ENCODE measurements around the gene MOB1B.
"Not testable (repeated sequence)": the region's sequence is repeated elsewhere in the genome, so short reads cannot be mapped to it uniquely, and the experiment has no call there.

The MOB1B gene

DNA sequence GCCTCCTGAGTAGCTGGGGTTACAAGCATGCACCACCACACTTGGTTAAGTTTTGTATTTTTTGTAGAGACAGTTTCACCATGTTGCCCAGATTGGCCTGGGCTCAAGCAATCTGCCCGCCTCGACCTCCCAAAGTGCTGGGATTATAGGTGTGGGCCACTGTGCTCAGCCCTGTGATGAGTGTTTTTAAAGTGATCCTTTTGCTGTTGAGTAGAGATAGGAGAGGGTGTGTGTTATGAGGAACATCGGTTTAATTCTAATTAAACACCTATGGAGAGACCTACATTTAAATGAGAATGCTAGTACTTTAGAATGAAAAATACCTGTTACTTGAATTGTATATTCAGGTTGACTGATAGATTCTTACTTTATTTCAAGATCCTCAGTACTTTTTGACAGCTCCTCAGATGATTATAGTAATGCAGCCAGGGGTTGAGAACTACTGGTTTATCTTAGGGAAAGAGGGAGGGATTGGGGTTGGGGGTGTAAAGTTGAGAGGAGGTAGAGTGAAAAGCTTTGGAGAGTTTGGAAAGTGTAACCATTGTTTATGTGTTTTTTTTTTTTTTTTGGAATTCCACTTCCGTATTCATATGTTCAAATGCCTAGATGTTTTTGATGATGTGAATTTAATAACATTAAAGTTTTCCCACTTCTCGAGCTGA is 54.5 kb downstream of the MOB1B start:
- no peak for DNase-seq (ENCODE audit: low read depth)

DNA sequence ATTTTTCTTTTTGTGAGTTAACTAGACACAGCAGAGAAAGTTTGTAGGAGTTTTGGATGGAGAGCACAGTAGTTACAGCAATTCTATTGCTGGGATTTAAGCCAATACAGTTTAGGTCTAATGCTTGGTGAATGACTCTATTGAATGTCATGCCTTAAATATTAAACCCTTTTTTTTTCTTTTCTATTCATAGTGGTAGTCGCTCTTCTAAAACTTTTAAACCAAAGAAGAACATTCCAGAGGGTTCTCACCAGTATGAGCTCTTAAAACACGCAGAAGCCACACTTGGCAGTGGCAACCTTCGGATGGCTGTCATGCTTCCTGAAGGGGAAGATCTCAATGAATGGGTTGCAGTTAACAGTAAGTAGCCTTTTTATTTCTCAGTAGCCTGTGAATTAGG is 56.5 kb downstream of the MOB1B start:
- peak; percentile 79 for DNase-seq (ENCODE audit: low read depth)

DNA sequence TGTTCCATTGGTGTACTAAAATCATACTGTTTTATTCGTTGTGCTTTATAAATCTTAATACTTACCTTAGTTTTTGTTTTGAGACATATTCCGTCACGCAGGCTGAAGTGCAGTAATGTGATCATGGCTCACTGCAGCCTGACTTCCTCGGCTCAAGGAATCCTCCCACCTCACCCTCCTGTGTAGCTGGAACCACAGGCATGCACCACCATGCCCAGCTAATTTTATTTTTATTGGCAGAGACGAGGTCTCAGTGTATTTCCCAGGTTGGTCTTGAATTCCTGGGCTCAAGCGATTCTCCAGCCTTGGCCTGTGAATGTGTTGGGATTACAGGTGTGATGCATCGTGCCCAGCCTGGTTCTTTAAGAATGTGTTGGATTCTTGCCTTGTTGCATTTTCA is 66.9 kb downstream of the MOB1B start:
- DNase-seq (ENCODE audit: low read depth), result no peak

DNA sequence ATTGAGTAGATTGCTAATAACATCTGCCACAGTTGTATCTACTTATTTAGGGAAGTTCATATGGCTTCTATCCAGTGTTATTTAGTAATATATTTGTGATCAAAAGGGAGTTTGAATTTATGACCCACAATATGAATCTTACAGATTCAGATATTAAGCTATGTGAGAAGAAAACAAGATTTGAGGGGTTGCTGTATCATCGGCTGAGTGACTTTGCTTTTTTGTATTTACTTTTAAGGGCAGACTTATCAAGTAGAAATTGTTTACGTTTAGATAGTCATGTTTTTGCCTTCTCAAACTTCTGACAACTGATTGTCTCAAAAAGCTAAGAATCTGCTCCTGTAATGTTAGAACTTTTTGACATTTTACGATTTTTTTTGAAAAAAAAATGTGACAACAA is 74.1 kb downstream of the MOB1B start:
- DNase-seq (ENCODE audit: low read depth), result no peak

DNA sequence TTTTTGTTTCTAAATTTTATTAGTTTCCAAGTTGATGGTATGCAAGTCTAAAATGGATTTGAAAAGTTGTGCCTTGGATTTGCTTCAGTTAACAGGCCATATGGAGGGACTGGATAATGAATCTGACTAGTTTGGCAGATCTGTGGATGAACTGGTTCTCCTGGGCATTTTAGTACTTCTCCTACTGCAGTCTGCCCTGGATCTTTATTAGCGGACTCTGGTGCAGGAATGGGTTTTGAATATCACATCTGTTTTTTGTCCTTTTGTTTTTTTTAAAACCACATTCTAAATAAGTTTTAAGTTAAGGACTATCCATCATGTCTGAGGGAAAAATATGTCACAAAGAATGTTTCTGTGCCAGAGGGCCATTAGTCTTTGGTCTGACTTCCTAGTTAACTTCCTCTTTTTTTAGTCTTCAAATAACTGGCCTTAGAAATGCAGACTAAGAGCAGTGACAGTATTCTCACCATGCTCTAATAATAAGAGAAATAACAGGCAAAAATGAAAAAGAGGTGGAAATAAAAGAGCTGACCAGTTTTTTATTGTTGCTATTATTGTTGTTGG is 77.4 kb downstream of the MOB1B start:
- no peak for DNase-seq (ENCODE audit: low read depth)

DNA sequence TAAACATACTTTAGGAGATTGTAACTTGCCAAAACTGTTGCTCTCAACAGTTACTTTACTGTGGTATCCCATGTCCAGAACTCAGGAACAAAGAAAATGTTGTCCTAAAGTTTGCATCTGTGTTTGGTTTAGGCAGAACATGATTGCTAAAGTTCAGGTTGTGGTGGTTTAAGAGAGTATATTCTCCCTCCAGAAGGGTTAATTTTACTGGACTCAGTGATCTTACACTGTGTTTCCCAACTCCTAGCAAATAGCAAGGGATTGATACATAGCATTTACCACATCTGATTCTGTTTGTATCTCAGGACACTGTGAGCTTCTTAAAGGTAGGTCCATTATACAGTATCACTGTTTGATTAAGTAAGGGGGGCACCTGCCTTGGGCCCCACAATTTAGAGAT is 78.0 kb downstream of the MOB1B start:
- DNase-seq (ENCODE audit: low read depth), result no peak

DNA sequence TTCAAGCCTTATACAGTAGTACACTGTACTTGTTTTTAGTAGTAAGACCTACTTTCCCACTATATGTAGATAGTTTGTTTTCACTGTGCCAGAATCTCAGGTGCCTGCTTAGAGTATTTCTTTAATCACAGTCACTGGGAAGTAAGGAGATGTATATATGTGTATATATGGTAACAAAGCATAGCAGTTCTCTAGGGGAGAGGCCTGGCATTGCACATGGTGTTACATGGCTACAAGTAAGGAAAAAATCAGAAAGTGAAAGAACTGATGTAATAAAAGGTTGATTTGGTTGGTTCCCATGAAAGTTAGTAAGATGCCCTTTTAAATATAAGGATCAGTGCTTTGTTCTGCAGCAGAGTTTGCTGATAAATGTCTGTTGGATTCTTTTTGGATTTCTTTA is 81.9 kb downstream of the MOB1B start:
- no peak for DNase-seq (ENCODE audit: low read depth)

DNA sequence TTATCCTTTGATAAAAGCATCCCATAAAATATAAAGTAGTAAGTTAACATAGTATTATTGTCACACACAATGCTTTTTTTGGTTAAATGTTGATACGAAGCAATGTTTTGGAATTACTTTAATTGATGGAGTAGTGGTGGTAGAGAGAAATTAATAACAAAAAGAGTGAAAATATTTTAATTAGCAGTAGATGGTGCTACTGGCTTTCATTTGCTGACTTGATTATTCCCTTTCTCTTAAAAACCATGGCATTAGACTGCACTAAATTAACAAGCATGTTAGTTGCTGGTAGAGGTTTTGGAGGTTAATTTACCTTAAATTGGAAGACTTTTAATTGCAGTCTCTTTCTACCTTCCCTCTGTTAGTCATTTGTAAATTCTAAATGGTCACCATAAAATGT is 82.4 kb downstream of the MOB1B start:
- no peak for DNase-seq (ENCODE audit: low read depth)

DNA sequence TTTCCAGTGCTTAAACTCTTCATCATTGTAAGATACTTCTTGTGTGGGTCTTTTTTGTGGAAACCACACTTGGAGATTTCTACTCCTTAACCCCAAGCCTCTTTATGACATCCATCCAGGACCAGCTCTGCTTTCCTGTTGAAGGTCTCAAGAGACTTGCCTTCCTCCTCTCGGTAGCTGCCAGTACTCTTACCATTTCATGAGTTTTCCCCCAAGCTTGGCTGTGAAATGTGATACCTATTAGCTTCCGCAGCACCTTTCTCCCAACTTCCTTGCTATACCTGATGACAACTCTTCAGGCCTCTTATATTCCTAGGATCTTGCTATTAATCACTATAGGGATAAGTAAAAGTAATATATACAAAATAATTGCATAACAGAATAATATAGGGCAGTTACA is 89.4 kb downstream of the MOB1B start:
- DNase-seq (ENCODE audit: low read depth), result no peak

DNA sequence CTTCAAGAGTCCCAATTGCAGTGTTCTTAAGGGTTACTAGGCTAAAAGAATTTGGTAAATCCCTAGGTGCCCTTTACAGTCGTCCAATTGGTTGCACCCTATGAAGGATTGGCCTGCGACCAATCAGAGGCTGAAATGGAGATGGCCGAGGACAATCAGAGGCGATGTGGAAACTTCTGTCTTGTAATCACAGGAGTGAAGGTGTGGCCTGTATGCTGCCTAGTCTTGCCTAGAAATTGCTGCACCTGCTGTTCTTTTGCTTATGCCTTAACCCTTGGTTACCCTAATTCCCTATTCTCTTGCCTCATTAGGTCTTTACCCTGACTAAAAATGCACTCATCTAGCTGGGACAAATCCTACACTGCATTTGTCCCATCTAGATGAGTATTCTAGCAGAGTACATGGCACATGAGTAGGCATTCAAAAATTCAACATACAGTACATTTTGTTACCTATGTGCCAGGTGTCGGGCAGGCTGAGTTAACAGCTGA is 90.3 kb downstream of the MOB1B start:
- no peak for DNase-seq (ENCODE audit: low read depth)

DNA sequence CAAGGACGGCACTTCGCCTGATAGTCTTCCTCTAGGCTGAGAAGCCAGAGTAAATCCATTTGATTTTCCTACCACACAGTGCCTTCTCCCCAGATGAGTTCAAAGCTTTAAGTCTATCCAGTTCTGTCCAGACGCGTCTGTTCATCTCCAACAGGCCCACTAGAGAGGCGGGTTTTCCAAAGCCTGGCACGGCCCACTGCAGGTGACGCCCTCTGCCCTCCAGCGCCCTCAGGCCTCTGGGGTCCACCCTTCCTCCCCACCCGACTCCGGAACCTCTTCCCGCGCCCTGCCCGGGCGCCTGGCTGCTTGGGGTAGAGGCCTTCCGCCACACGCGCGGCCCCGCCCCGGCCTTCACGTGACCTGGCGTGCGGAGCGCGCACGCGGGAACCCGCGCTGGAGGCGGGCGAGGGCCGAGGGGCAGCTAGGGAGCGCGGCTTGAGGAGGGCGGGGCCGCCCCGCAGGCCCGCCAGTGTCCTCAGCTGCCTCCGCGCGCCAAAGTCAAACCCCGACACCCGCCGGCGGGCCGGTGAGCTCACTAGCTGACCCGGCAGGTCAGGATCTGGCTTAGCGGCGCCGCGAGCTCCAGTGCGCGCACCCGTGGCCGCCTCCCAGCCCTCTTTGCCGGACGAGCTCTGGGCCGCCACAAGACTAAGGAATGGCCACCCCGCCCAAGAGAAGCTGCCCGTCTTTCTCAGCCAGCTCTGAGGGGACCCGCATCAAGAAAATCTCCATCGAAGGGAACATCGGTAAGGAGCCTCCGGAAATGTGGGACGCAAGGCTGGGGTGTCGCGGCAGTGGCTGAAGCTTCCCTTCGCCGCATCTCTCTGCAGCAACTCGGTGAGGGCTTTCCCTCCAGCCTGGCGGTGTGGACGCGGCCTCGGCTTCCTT is 91.3 kb downstream of the MOB1B start, which contains the start of gene DCK:
Gene DCK (plus strand): TSS at position 469 of the 888 bp plus-strand sequence. CDS start 187 bp downstream, at position 656.
- peak; percentile 89 for DNase-seq (ENCODE audit: low read depth)

DNA sequence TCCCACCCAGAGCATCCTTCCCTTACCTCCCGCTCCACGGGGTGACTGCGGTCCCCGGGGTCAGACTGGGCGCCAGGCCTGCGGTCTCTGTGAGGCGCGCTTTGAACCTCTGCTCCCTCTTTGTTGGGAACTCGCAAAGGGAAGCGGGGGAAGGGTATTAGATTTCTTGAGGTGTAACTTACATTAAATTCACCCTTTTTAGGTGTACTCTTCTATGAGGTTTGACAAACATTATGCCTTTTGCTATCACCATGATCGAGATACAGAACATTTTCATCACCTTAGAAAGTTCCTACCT is 91.8 kb downstream of the MOB1B start:
- DNase-seq (ENCODE audit: low read depth), result no peak

DNA sequence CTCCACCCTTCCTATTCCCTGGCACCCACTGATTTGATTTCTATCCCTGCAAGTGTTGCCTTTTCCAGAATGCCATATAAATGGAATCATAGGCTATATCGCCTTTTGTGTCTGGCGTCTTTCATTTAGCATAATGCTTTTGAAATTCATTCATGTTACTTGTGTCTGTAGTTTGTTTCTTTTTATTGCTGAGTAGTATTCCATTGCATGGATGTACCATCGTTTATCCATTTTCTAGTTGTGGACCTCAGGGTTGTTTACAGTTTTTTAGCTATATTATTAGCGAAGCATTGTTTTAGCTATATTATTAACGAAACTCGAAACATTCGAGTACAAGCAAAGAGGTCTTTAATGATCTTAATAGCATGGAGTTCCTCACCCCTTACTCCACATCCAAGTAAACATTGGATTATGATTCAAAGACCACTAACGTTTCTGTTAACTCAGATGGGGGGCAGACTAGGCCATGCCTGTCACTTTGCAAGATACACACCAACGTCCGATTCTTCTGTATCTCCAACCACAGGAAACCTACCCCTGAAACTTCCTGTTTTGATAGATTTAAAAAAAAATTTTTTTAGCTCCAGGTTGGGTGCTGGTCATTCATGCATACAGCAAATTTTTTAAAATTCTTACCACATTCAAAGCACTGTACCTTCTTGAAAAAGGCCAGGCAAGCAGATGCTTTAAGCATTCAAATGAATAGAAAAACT is 92.4 kb downstream of the MOB1B start:
- no peak for DNase-seq (ENCODE audit: low read depth)

DNA sequence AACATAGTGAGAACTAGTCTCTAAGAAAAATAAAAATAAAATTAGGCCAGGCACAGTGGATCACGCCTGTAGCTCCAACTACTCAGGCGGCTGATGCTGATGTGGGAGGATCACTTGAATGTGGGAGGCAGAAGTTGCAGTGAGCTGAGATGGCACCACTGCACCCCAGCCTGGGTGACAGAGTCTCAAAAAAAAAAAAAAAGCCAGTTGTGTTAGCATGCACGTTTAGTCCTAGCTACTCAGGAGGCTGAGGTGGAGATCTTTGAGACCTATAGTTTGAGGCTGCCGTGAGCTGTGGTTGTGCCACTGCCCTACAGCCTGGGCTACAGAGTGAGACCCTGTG is 93.8 kb downstream of the MOB1B start:
- DNase-seq (ENCODE audit: low read depth), result no peak

DNA sequence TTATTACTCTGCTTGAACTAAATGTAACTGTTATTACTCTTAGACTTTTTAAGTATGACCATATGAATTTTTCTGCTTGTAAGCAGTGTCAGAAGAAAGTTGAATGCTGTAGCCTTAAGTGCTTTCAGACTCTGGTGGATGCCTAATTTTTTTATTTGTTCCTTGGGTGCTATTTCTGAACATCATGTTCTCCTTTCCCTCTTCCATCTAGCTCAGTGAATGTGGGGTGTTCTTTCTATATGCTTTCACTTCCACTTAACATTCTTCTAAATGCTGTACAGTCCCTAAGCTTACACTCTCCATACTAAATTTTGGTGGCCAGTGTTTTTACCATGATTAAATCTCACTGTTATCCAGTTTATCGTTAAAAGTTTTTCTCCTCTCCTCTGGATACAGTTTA is 94.9 kb downstream of the MOB1B start:
- DNase-seq (ENCODE audit: low read depth), result no peak

DNA sequence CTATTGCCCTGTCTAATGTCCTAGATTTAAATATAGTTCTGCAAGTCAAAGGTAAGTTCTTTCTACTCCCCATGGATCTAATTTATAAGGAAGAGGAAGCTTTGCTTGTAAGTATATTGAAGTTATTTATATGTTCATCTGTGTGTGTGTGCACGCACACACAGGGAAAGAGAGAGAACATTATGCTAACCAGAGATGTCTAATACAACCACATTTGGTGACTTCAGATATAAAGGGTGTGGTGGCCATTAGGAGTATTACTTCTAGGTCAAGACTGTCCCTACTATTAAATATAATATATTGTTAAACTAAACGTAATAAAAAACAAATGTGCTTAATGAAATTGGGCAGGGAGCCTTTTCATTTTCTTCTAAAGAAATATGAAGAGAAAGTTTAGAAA is 95.4 kb downstream of the MOB1B start:
- DNase-seq (ENCODE audit: low read depth), result no peak

DNA sequence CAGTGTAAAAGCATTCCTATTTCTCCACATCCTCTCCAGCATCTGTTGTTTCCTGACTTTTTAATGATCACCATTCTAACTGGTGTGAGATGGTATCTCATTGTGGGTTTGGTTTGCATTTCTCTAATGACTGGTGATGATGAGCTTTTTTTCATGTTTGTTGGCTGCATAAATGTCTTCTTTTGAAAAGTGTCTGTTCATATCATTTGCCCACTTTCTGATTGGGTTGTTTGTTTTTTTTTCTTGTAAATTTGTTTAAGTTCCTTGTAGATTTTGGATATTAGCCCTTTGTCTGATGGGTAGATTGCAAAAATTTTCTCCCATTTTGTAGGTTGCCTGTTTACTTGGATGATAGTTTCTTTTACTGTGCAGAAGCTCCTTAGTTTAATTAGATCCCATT is 97.5 kb downstream of the MOB1B start:
- DNase-seq (ENCODE audit: low read depth), result not testable (repeated sequence)

DNA sequence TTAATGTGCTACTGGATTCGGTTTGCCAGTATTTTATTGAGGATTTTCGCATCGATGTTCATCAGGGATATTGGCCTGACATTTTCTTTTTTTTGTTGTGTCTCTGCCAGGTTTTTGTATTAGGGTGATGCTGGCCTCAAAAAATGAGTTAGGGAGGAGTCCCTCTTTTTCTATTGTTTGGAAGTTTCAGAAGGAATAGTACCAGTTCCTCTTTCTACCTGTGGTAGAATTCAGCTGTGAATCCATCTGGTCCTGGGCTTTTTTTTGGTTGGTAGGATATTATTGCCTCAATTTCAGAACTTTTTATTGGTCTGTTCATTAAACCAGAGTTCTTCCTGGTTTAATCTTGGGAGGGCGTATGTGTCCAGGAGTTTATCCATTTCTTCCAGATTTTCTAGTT is 99.2 kb downstream of the MOB1B start:
- DNase-seq (ENCODE audit: low read depth), result not testable (repeated sequence)

DNA sequence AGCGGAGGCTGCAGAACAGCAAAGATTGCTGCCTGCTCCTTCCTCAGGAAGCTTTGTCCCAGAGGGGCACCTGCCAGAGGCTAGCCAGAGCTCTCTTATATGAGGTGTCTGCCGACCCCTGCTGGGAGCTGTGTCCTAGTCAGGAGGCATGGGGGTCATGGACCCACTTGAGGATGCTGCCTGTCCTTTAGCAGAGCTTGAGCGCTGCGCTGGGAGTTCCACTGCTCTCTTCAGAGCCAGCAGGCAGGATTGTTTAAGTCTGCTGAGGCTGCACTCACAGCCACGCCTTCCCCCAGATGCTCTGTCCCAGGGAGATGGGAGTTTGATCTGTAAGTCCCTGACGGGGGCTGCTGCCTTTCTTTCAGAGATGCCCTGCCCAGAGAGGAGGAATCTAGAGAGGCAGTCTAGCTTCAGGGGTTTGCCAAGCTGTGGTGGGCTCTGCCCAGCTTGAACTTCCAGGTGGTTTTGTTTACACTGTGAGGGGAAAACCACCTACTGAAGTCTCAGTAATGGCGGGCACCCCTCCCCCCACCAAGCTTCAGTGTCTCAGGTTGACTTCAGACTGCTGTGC is 102.2 kb downstream of the MOB1B start:
- no peak for DNase-seq (ENCODE audit: low read depth)

DNA sequence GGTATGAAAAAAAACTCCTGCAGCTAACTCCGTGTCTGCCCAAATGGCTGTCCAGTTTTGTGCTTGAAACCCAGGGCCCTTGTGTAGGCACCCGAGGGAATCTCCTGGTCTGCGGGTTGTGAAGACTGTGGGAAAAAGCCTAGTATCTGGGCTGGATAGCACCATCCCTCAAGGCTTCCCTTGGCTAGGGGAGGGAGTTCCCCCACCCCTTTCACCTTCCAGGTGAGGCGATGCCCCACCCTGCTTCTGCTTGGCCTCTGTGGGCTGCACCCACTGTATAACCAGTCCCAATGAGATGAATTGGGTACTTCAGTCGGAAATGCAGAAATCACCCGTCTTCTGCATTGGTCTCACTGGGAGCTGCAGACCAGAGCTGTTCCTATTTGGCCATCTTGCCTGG is 102.9 kb downstream of the MOB1B start:
- not testable (repeated sequence) for DNase-seq (ENCODE audit: low read depth)

DNA sequence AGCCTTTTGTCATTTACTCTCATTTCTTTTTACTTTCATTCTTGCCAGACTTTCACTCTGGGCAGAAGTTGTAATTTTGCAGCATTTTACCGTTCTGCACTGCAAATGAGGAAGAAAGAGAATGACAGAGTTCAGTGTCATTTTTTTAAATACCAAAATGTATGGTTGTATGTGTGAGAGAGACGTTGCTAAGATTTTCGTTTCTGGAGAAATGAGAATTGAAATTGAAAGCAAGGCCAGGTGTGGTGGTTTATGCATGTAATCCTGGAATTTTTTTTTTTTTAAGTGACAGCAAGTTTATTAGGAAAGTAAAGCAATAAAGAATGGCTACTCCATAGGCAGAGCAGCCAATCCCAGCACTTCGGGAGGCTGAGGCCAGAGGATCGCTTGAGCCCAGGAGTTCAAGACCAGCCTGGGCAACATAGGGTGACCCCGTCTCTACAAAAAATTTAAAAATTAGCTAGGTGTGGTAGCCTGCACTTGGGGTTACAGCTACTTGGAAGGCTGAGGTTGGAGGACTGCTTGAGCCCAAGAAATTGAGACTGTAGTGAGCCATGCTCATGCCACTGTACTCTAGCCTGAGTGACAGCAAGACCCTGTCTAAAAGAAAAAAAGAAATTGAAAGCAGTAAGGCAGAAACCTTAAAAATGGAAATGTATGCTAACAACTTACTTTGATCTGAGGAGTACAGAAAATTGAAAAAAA is 104.2 kb downstream of the MOB1B start:
- no peak for DNase-seq (ENCODE audit: low read depth)

DNA sequence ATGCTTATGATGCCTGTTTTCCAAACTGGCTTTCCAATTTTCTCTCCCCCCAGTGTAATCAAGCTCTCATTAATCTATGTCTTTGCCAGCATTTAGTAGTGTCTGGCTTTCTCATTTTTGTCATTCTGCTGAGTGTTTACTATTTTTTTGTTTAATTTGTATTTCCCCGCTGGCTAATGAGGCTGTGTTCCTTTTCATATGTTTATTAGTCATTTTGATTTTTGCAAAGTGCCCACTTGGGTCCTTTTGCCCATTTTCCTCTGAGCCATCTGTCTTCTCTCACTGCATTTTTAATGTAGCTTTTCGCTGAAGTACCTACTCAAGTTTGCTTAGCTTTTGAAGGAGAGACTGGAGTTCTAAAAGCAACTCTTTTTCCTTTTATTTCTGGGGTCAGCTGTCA is 106.0 kb downstream of the MOB1B start:
- DNase-seq (ENCODE audit: low read depth), result no peak

Data from GM04504 (cell line).